Measurements from ENCODE around the gene SLC2A13.
"Not testable (repeated sequence)": the region's sequence is repeated elsewhere in the genome, so short reads cannot be mapped to it uniquely, and the experiment has no call there.

The SLC2A13 gene

DNA sequence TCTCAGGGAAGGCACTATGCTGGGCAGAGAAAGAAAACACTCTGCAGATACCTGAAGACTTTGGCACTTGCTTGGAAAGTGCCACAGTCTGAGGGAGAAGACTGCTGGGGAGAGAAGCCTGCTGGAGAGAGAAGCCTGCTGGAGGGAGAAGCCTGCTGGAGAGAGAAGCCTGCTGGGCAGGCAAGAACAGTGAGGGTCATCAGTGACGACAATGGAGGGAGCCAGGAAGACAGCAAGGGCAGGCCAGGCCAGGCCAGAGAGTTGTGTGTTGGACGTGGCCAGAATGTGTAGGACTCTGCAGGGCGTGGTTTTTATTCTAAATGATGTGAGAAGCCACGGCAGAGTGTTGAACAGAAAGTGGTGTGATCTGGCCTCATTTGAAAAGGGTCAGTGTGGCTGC lies 301.0 kb downstream of the SLC2A13 start:
- no peak for DNase-seq (ENCODE audit: low spot score)

DNA sequence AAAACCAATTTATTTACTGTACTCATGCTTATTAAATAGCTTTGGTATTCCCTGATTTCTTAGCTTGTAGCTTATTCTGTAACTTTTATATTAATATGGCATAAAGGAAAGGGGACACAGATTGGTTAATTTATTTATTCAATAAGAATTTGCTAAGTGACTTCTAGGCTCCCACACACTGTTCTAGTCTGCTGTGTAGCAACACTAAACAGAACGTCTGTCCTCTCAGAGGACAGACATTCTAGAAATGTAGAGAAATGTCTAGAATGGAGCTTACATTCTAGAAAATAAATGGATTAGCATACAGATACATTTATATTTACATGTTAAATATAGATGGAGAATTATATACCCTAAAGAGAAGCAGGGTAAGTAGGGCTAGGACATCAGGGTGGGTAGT lies 301.4 kb downstream of the SLC2A13 start:
- no peak for DNase-seq (ENCODE audit: low spot score)

DNA sequence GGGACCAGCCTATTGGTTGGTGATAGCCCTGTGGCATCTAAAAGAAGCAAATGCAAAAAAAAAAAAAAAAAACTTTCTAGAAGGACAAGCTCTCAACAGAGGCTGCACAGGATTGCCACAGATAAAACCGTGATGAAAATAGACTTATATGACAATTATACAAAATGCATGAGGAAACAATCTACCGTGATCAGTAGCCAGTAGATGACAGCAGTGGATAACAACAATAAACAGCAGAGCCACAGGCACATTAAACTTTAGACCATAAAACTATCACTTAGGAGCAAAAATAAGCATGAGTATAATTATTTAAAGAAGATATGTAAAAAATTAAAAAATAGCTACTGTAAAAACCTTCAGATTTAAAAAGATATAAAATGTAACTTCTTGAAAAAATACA lies 302.7 kb downstream of the SLC2A13 start:
- DNase-seq (ENCODE audit: low spot score), result no peak

DNA sequence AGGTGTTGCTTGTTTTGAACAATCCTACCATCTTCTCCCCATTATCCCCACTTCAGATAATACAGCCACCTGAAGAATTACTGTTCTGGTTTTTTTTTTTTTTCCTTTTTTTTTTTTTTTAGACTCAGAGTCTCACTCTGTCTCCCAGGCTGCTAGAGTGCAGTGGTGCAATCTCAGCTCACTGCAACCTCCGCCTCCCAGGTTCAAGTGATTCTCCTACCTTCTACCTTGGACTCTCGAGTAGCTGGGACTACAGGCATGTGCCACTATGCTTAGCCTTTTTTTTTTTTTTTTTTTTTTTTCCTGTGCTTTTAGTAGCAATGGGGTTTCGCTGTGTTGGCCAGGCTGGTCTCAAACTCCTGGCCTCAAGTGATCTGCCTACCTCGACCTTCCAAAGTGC lies 306.9 kb downstream of the SLC2A13 start:
- no peak for DNase-seq (ENCODE audit: low spot score)

DNA sequence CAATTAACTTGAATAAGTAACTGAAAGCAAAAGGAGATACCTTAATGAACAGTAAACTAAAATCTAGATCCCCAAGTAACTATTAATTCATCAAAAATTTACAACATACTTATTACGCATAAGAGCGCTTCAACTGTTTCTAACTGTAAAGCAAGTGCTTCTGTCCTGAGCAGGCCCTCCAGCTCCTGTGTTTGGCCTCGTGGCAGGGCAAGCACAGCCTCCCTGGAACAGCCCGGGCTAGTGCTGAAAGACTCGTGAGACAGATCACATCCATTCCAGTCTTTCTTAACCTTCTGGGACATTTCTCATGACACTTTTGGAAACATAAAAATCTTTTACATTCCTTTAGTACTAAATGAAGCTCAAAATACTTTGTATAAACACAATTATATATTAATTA lies 307.5 kb downstream of the SLC2A13 start:
- no peak for DNase-seq (ENCODE audit: low spot score)

DNA sequence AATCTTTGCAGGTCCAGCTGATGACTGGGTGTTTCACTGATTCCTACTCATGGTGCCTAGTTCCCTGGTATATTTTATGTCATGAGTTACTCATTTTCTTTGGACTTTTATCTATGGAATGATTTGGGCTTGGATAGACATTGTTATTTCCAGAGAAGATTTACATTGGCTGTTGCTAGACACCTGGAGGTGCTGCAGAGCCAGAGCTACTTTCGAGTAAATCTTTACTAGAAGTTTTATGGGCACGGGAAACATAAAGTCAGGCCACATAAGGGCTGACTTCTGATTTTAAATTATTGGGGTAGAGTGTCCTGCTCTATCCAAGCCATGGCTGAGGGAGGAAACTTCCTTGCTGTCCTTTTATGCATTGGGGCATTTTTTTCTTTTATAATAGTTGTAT lies 310.4 kb downstream of the SLC2A13 start:
- no peak for DNase-seq (ENCODE audit: low spot score)

DNA sequence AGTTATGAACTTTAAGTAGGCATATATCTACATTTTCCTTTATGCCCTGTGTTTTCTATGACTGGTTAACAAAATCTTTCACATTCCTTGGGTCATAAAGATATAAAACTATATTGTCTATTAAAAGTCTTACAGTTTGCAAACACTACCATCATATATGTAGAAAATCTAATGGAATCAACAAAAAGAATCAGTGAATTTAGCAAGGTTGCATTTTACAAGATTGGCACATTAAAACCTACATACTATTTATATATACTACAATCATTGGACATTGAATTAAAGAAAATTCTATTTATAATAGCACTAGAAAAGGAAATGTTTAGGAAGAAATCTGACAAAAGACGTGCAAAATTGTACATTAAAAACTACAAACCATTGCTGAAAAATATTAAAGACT lies 312.9 kb downstream of the SLC2A13 start:
- DNase-seq (ENCODE audit: low spot score), result no peak

DNA sequence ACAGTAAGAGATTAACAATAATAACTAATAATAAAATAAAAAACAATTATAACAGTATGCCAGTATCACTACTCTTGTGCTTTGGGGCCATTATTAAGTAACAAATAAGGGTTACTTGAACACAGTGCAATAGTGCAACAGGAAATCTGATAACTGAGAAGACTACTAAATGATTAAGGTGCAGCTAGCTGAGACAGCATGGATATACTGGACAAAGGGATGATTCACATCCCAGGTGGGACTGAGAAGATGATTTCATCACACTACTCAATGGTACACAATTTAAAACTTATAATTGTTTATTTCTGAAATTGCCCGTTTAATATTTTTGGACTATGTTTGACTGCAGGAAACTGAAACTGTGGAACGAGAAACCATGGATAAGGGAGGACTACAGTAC lies 317.6 kb downstream of the SLC2A13 start:
- no peak for DNase-seq (ENCODE audit: low spot score)

DNA sequence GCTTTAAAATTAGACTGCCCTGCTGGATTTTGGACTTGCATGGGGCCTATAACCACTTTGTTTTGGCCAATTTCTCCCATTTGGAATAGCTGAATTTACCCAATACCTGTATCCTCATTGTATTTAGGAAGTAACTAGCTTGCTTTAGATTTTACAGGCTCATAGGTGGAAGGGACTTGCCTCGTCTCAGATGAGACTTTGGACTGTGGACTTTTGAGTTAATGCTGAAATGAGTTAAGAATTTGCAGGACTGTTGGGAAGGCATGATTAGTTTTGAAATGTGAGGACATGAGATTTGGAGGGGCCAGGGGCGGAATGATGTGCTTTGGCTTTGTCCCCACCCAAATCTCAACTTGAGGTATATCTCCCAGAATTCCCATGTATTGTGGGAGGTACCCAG lies 320.1 kb downstream of the SLC2A13 start:
- not testable (repeated sequence) for DNase-seq (ENCODE audit: low spot score)

DNA sequence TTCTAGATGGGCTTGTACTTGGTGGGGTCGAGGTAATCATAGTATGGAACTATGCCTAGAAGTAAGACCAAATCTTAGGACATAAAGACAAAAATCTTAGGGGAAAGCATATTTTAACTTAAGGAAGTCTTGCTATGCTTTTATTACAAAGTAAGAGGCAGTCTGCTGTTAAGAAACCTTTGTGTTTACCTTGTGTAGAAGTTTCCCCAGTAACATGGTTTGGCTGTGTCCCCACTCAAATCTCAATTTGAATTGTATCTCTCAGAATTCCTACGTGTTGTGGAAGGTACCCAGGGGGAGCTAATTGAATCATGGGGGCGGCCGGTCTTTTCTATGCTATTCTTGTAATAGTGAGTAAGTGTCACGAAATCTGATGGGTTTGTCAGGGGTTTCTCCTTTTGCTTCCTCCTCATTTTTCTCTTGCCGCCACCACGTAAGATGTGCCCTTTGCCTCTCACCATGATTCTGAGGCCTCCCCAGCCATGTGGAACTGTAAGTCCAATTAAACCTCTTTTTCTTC lies 323.8 kb downstream of the SLC2A13 start:
- no peak for DNase-seq (ENCODE audit: low spot score)

DNA sequence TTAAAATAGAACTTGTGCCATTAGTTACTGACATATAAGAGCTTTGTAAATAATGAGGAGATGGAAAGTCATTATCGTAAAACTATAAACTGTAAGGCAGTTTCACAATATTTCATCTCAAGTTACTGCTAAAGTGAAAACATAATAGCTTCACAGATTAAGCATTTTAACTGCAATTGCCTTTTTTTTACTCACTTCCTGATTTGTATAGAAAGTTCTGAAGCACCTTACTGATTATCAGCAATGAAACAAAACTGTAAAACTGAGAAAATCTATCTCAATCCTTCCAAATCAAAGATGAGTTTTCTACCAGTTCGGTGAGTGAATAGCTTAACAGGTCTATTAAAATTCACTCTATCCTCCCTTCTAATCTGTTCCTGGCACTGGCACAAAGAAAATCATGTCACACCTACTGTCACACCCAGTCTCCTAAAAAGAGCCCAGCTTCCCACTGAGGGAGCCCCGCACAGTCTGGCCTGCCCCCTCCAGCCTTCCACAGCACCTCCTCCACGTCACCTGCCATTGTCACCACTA lies 324.9 kb downstream of the SLC2A13 start:
- no peak for DNase-seq (ENCODE audit: low spot score)

DNA sequence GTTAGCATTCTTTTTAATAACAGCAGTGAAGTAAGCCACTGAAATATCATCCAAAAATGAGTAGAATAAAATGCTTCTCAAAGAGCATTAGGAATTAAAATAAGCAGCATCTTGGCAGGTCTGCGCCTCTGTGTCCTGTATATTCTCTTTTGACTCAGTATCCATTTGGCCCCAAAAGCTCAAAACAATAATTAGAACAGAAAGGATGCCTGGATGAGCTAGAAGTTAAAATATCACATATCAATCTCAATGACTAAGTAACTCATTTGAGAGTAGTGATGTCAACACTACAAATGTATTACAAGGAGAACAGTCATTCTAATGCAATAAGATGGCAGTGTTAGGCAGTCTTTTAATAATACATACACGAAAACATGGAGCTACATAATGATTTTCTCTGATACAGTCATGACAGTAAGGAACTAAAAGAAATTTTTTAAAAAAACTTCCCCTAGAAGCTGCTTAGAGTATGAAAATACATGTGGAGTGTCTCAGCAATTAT lies 325.4 kb downstream of the SLC2A13 start:
- DNase-seq (ENCODE audit: low spot score), result no peak

DNA sequence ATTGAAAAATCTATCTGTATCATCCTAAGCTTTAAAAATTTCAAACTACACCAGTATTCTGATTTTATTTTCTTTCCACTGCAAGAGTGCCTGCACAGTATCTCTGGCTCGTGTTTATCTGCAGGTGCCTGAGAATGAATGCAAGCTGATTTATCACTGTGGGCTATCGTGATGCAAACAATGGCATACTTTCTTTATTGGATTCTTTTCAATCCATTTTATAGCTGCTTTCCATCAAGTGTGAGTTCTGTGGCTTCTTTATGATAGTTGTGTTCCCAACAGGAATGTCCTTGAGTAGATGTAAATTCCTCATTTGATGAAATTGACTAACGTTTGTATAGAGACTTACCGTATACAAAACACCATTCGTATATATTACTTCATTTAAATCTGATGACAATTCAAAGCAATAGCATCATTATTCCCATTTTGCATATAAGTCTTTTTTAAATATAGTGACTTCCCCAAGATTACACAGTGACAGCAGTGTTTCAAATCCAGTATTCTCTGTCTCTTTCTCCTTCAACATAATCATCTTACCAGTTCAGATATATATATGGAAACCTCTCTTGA lies 326.0 kb downstream of the SLC2A13 start:
- DNase-seq (ENCODE audit: low spot score), result no peak

DNA sequence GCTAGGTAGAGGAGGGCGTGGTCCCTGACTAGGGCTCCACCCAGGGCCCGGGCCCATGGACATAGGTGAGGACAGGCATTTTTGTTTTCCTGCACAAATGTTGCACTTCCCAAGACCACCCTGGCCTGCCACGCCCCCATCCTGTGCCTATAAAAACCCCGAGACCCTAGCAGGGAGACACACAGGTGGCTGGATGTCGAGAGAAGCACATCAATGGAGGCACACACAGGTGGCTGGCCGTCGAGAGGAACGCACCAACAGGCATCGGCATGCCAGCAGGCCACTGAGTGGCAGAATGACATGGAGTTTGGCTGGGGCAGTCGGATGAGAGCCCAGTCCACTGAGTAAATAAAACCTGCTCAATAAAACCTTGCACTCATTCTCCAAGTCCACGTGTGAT lies 328.4 kb downstream of the SLC2A13 start:
- no peak for DNase-seq (ENCODE audit: low spot score)

DNA sequence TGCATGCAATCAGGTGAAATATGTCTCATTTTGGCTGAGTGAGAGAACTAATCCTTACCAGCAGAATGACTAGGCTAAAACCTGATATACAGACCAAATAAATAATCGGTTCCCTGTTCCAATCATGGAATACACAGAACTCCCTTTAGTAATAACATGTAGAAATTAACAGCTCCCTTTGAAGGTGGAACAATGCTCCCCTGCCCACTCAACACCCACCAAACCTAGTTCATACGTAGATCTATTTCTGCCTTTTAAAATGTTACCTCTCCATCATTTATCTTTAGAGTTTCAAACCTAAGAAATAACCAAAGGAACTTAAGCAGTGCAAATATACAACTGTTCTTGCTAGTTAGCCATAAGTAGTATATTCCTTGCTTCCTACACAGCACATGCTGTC lies 332.6 kb downstream of the SLC2A13 start:
- no peak for DNase-seq (ENCODE audit: low spot score)

DNA sequence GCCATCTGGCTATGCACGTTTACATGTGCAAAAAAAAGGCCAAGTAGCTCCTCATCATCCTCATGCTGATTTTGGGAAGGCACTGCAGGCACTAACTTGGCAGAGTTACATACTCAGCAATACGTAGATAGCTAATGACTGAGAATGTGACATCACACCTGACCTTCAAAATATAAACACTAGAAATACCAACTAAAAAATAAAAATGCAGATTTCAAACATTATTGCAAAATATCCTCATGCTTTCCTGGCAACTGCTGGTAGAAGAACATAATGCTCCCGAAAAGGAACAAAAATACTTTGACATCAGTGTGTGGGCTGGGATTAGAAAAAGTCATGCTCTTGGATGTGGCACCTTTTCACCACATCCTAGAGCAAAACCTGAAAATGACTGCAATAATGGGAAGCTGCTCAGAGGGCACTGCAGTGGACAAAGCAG lies 333.0 kb downstream of the SLC2A13 start:
- no peak for DNase-seq (ENCODE audit: low spot score)

DNA sequence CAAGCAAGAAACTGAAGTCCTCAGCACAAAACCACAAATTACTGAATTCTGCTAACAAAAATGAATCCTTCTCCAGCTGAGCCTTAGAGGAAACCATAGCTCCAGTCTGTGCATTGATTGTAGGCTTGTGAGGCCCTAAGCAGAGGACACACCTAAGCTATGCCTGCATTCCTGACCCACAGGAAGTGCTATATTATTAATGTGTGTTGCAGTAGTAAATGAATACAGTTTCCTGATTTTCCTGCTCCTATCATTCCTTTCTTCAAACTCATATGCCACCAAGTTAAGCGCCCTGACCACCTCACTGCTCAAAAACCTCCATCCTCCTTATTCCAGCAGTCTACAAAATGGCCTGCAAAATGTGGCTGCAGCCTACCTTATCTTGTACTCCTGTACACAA lies 334.4 kb downstream of the SLC2A13 start:
- DNase-seq (ENCODE audit: low spot score), result no peak

DNA sequence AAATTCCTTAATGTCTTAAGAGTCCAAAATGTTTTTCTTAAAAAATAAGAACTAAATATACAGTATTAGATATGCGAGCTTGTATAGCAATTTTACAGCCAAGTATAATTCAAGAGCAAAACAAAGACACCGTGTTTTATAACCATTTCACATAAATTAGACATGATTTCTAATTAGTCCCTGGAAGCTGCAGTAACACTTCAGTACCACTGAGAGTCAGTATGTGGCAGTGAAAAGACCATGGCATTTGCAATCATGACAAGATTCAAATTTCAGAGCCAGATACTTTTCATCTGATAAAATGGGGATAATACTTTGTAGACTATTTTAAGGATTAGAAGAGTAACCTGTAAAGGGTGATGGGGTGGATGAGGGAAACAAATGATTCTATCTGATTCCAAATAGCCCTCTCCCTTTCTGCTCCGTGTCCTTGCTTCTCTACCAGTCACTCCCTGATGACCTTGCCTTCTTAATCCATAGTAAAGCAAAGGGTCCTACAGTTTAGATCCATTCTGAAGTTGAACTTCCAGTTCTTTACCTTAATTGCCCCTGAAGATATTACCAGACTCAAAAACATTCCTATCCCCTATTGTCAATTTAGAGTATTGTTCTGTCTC lies 340.8 kb downstream of the SLC2A13 start:
- DNase-seq (ENCODE audit: low spot score), result no peak

DNA sequence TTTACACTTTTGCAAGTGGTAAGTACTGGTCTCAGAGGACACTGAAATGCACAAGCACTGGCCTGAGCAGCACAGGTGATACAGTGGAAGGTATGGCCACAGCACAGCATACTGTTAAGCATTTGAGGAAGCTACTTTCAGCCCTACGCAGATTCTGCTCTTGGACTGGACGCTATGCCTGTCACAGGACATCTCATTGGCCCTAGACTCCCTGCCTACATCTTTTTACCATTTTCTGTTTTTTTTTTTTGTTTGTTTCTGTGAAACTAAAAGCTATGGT lies 342.1 kb downstream of the SLC2A13 start:
- DNase-seq (ENCODE audit: low spot score), result no peak

DNA sequence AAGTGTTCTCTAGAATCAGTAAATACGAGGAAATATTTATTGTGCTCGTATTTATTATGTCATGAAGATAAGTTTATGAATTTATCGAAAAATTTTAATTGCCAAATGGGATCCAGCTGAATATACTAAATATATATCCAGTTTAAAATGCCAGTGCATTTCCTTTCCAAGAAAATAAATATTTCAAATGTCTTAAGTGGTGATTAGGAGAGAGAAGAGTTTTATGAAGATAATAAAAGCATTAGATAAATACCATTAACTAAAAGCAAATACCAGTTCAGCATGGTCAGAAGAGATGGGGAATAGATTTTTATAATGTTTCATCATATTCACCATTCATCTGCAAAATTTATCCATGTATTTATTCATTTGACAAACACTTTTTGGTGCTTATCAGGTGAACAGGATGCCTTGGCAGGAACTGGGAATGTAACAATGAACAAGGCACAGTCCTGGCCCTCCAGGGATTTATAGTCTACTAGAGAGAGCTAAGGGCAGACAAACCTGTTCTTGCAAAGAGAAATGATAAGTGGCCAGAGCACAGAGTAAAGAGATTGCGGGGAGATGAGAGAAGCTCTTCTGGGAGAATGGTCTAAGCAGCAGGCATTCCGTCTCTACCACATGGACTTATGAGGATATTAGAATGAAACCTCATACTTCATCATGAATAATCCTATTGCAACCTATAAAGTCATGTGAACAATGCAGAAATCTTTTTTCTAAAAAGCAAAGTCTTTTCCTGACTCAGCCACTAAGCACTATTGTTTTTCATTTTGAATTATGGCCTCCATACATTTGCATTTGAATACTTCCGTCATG lies 342.6 kb downstream of the SLC2A13 start:
- no peak for DNase-seq (ENCODE audit: low spot score)

DNA sequence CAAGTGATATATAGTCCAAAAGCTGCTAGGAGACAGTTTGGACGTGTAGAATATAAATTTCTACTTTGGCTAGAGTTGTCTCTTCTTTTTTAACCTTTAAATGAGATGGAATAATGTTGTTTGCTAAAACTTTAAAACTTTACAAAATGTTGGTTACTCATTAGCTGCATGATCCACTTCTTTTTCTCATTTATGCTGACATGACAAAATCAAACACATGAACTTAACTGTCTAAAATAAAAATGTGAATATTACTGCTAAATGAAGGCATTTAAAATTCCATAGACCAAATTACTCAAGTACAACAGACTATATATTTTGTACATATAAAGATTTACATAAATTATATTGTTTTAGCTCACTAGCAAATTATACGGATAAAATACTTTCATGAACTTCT lies 350.4 kb downstream of the SLC2A13 start:
- no peak for DNase-seq (ENCODE audit: low spot score)

DNA sequence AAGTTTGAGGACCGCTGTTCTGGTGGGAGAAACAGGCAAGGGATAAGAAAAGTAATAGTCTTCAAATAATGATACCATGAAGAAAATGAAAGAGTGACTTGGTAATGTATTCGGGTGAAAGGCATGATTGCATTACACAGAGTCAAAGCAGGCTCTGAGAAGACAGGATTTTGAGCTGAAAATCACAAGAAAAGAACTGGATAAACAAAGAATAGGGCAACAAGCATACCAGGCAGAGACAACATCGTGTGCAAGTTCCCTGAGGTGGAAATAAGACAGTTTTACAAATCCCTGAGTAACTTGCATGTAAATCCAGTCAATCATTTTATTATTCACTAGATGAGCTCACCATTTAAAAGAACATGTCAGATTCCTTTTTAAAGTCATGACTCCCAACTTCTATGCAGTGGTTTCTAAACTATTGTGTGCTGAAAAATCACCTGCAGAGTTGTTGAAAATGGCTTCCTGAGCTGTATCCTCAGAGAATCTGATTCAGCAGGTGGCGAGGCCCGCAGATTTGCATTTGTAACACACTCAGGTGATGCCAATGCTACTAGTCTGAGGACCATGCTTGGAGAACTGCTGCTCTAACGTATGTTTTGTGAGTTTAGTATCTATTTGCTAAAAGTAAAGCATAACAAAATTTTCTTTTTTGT lies 353.3 kb downstream of the SLC2A13 start:
- DNase-seq (ENCODE audit: low spot score), result no peak

DNA sequence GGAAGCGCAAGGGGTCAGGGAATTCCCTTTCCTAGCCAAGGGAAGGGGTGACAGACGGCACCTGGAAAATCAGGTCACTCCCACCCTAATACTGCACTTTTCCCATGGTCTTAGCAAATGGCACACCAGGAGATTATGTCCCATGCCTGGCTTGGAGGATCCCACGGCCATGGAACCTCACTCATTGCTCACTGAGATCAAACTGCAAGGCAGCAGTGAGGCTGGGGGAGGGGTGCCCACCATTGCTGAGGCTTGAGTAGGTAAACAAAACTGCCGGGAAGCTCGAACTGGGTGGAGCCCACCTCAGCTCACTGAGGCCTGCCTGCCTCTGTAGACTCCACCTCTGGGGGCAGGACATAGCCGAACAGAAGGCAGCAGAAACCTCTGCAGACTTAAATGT lies 359.7 kb downstream of the SLC2A13 start:
- not testable (repeated sequence) for DNase-seq (ENCODE audit: low spot score)
